Left cardiac atrium (tissue), 4 donors: ENCODE results near the gene ATOX1. TPM values are rescaled to one million over a fixed set of nuclear protein-coding genes. Genes with fewer than 3 reads are reported as not detected.
"Not testable (repeated sequence)": the region's sequence is repeated elsewhere in the genome, so short reads cannot be mapped to it uniquely, and the experiment has no call there.

Experiments used
- ATAC-seq, 2 donors: fragments of 200-7000 bp; cut with Tn5 transposase; one replicate each; pipeline ENCODE4 v1.9.1; 2020; ENCODE audit warnings: mild to moderate bottlenecking in 2 of 2, moderate library complexity in 2 of 2
- DNase-seq: peaks from one replicate; pipeline ENCODE4 v3.0.0-alpha.2; 2020
- intact Hi-C, 2 donors: fragments of 100-400 bp; cut with DNase I; formaldehyde crosslinking; loops; one replicate each; pipeline versions ENCODE4 v1.14.1 to v1.15.1; 2022 to 2023
- long read RNA-seq: library from polyadenylated mRNA; unstranded; transcript quantifications from one replicate; pipeline ENCODE4 v2.0.0, GENCODE V29; 2021
- total RNA-seq, 2 donors: library from RNA; stranded (reverse); fragmentation: NEBNext Ultra II Directional; extraction: Animal tissue kit (Norgen Biotek cat#: 25700); gene quantifications; one replicate each; pipeline ENCODE4 v1.2.1, GENCODE V29; 2021
- donor health status: DM: no; HTN: yes; CAD: no.
- donor health status: DM: no; HTN: yes; CAD: no; lungs with severe emphysema.
- donor health status: DM: yes; HTN: yes; CAD: no.
- donor health status: Dilated cardiomyopathy.

The ATOX1 gene
- 10 to 100 TPM; 65.6 to 71.9 TPM for total RNA-seq
- long read RNA-seq, partial matches to known transcripts: 0 of 5 reads
- long read RNA-seq, other reads (novel, unspliced or antisense): 3 of 5 reads

GRCh38 chr5:151758430-151759241 lies at the start of gene ATOX1:
TSS of gene ATOX1 (minus strand) at chr5:151758631. CDS start at chr5:151758551, 80 bp downstream.
- ATAC-seq (peak; percentile 100), DNase-seq (peak; percentile 93)
- intact Hi-C loops: no loop called here

GRCh38 chr5:151805414-151806223 lies 47.2 kb upstream of the ATOX1 start:
- intact Hi-C loops: no loop called here
- ATAC-seq: peak; percentile 73 to 87
- no peak for DNase-seq

DNA sequence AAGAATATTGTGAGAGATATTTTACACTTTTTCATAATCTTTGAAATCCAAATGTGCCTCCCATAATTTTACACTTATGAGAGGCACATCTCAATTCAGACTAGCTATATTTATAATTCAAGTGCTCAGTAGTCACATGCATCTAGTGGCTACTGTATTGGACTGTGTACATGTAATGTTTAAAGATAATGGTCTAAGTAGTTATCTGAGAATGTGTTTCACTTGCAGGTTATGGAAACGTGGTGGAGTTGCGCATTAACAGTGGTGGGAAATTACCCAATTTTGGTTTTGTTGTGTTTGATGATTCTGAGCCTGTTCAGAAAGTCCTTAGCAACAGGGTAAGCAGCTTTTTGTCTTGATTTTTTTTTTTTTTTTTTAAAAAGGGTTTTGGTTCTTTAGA lies 42.1 kb upstream of the ATOX1 start:
- intact Hi-C loops: no loop called here
- DNase-seq: no peak
- no peak for ATAC-seq

DNA sequence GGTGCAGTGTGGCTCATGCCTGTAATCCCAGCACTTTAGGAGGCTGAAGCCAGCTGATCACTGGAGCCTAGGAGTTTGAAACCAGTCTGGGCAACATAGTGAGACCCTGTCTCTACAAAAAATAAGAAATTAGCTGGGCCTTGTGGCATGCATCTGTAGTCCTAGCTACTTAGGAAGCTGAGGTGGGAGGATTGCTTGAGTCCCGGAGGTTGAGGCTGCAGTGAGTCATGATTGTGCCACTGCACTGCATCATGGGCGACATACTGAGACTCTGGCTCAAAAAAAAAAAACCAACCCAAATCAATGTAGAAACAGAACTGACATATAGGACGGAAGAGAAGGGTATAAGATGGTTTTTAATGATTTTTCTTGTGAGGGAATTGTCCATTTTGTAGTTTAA lies 41.0 kb upstream of the ATOX1 start:
- intact Hi-C loops: no loop called here
- DNase-seq (no peak), ATAC-seq (peak in 1 of 2 donors; percentile 29)

- DNase-seq (no peak), ATAC-seq (no peak)
- intact Hi-C loops: no loop called here
Observed at GRCh38 chr5:151798674-151799073, 40.2 kb upstream of the ATOX1 start.

GRCh38 chr5:151795426-151795825 lies 37.0 kb upstream of the ATOX1 start:
- DNase-seq (no peak), ATAC-seq (no peak)
- intact Hi-C loops: no loop called here

GRCh38 chr5:151793358-151793757 lies 34.9 kb upstream of the ATOX1 start:
- ATAC-seq (no peak), DNase-seq (no peak)
- intact Hi-C loops: no loop called here

DNA sequence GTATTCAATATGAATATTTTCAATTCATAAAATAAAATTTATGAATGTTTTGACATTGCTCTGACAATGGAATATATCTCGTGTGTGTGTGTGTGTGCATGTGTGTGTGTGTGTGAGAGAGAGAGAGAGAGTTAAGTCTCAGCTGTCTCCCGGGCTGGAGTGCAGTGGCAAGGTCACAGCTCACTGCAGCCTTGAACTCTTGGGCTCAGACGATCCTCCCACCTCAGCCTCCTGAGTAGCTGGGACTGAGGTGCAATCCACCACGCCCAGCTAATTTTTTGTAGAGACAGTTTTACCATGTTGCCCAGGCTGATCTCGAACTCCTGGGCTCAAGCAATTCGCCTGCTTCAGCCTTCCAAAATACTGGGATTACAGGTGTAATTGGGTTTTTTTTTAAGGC lies 29.4 kb upstream of the ATOX1 start:
- intact Hi-C loops: no loop called here
- ATAC-seq (no peak), DNase-seq (no peak)

DNA sequence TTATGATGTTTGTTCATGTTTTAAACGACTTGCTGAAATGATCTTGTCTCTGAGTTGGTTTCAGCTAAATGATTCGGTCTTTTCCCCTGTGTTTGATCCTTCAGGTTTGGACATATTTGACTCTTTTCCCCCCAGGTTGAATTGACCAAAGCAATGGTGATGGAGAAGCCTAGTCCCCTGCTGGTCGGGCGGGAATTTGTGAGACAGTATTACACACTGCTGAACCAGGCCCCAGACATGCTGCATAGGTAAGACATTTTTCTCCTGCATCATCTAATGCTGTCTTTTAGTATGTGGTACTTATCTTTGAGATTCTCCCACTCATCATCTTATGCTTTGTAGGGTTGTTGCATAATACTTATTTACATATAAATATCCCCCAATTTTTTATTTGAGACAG lies 28.0 kb upstream of the ATOX1 start:
- intact Hi-C loops: no loop called here
- ATAC-seq (no peak), DNase-seq (no peak)

GRCh38 chr5:151784141-151784540 lies 25.7 kb upstream of the ATOX1 start:
- DNase-seq: no peak
- ATAC-seq: no peak
- intact Hi-C loops: no loop called here

DNA sequence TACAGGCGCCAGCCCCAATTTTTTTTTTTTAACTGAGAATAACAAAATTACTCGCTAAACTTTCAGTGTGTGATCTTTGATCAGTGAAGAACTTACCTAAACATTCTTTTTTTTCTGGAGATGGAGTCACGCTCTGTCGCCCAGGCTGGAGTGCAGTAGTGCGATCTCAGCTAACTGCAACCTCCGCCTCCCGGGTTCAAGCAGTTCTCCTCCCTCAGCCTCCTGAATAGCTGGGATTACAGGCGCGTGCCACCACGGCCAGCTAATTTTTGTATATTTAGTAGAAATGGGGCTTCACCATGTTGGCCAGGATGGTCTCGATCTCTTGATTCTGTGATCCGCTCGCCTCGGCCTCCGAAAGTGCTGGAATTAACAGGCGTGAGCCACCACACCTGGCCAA lies 25.2 kb upstream of the ATOX1 start:
- ATAC-seq, intact Hi-C loops: not testable (repeated sequence)

GRCh38 chr5:151781201-151781600 lies 22.8 kb upstream of the ATOX1 start:
- intact Hi-C loops: no loop called here
- no peak for ATAC-seq
- DNase-seq: no peak

More for the DNA sequence above, 25.2 kb upstream of the ATOX1 start:
- DNase-seq: not testable (repeated sequence)

- ATAC-seq: no peak
- intact Hi-C loops: no loop called here
- DNase-seq: no peak
Observed at GRCh38 chr5:151780348-151780747, 21.9 kb upstream of the ATOX1 start.

- intact Hi-C loops: no loop called here
- DNase-seq (no peak), ATAC-seq (no peak)
Observed at GRCh38 chr5:151779531-151780125, 21.2 kb upstream of the ATOX1 start.

DNA sequence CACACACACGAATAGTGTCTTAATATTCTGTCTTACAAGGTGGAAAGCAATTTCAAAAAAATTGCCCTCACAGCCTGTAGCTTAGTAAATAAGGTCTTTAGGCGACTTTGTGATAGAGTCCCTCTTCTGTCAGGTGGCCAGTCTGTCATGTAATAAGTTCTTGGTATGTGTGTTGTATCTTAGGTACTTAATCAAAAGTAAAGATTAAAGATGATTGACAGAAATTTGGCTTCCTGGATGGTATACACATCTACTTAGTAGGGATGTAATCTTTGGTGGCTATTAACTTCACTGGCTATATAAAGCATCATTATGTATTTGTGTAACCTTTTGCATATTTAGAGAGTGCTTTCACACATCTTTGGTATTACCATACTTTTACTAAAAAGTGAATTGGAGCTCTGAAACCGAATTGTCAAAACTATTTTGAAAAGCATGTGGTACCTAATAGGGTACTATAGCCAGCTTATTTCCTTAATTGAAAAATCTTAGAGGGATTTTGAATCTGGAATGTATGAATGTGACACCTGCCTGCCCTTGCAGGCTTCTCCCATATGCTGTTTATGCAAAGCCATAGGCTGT lies 16.7 kb upstream of the ATOX1 start:
- DNase-seq (no peak), ATAC-seq (no peak)
- intact Hi-C loops: no loop called here

GRCh38 chr5:151773951-151774350 lies 15.5 kb upstream of the ATOX1 start:
- intact Hi-C loops: no loop called here
- ATAC-seq (no peak), DNase-seq (no peak)

DNA sequence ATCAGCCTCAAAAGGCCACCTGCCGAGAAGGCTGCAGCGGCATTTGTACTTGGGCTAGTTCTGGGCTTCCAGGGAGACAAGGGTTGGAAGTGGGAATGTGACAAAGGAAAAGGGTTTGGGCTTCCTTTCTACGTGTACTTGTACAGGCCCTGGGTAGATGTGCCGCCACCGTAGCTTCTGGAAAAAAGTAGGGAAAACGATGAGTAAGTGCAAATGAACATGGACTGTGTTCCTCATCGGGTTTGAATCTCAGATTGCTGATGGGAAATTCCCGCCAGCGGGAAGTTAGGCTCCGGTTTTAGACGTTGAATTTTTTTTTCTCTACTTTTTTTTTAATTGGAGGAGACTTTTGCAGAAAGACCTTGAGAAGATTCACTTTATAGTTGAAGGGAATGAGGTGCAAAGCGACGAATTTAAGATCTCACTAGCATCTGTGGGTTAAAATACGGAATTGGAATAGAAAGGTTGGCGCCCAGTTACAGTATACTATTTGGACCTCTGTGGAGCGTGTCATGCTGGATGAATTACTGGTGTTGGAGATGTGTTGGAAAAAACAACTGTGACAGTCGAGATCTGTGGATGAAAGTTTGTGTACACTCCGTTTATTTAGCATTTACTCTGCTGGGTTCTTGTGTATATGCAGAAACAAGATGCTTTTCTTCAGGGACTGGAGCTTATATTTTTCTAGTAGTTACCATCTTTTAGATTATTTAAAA lies 14.6 kb upstream of the ATOX1 start:
- intact Hi-C loops: no loop called here
- ATAC-seq: no peak
- DNase-seq: no peak

GRCh38 chr5:151772029-151772845 lies 13.8 kb upstream of the ATOX1 start:
- ATAC-seq (peak; percentile 12 to 32), DNase-seq (peak; percentile 49)
- intact Hi-C loops: no loop called here
